GM19463 (cell line): ENCODE results near the gene SHANK2.

Experiments
- ATAC-seq: cut with Tn5 transposase; IDR thresholded peaks from one replicate; pipeline ENCODE4 v1.9.1; 2021; ENCODE audit warnings: mild to moderate bottlenecking, moderate library complexity; ENCODE audit not compliant: unreplicated experiment

Gene SHANK2

DNA sequence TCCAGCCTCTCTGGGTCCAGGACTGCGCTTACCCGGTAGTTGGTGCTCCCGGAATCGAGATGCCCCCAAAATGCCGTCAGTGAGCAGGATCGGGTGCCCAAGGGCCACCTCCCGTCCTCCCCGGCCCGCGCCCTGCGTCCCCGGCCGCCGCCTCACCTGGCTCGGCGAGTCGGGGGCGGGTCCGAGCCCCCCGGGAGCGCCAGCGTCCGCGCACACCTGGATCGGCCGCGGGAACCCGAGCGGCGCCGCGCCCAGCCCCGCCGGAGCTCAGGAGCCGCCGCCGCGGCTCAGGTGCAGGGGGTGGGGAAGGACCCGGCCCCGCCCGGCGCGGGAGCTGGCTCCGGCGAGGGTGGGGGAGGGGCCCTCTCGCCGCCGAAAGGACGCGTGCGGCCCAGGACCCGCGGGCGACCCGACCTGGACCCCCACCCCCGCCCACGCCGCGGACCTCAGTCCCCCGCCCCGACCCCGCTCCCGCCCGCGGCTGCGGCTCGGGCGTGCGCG is at the start of gene SHANK2:
Gene SHANK2 (minus strand): TSS at position 309 of the 501 bp plus-strand sequence. CDS start 105,251 bp downstream, outside the sequence.
- no peak for ATAC-seq

GRCh38 chr11:71301858-71302533 is 49.6 kb upstream of the SHANK2 start:
- no peak for ATAC-seq

DNA sequence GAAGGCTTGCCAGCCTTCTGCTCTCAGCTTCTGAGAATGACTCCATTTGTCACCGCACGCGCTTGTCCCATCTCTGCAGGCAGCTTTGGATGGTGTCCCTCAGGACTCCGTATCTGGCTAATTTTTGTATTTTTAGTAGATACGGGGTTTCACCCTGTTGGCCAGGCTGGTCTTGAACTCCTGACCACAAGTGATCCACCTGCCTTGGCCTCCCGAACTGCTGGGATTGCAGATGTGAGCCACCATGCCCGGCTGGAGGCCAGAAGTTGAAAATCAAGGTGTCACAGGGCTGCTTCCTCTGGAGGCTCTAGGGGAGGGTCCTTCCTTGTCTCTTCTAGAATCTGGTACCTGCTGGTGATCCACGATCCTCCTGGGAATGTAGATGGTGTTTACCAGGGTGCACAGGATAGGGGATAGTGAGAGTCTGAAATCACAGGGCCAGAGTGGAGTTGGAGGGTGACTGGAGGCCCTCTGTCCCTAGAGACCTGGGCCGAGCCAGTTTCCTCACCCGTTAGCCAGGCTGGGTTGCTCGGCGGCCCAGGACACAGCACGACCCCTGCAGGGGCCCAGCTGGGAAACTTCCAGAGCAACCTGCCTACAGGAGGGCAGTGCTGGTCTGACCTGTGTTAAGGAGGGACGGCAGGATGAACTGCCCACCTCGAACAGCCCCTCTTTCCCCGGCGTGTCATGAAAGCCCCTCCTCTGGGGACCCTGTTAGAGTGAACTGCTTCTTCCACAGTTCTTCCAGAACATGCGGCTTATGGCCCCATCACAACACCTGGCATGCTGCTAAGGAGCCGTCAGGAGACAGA is 48.9 kb upstream of the SHANK2 start:
- no peak for ATAC-seq

DNA sequence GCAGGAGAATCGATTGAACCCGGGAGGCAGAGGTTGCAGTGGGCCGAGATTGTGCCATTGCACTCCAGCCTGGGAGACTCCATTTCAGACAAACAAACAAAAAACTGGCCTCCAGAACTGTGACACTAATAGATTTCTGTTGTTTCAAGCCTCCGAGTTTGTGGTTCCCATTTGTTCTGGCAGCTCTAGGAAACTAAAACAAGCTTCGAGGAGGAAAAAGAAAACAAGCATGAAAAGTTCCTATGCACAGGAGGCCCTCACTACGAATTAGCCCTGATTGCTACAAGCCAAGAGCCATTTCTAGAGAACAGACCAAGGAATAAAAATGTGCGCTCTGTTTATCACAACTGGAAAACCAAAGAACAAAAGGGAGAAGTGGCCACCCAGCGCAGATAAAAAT is 47.8 kb upstream of the SHANK2 start:
- ATAC-seq: no peak

- no peak for ATAC-seq
Observed at GRCh38 chr11:71298761-71299181, 46.4 kb upstream of the SHANK2 start.

GRCh38 chr11:71298016-71298550 is 45.7 kb upstream of the SHANK2 start:
- ATAC-seq: no peak

DNA sequence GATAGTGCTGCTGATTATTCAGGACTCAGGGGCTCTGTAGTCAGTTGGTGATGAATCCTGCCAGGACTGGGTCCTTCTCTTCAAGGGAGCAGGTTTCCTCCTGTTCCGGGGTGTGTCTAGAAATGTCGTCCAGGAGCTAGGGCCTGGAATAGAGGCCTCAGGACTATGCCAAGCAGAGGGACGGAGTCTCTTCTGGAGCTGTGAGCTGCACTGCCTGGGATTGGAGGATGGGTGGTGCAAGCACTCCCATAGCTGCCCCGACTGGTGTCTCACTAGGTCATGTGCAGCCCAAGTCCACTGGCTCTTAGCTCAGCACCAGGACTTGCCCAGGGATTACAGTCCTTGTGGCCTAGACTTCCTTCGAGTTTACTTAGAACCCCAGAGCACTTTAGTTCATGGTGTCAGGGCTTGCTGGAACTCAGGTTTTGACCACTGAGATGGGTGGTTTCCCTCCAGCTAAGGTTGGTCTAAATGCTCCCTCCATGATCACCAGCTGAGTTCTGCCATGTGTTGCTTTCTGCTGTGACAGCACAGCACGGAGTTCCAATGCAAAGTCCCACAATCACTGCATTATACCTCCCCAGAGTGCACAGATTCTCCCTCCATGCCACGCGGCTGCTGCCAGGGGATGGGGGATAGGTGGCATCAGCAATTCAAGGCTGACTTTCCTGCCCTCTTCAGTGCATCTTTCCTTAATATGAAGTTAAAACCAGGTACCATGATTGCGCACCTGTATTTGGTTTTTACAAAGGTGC is 42.6 kb upstream of the SHANK2 start:
- no peak for ATAC-seq

GRCh38 chr11:71293961-71294782 is 41.8 kb upstream of the SHANK2 start:
- no peak for ATAC-seq

DNA sequence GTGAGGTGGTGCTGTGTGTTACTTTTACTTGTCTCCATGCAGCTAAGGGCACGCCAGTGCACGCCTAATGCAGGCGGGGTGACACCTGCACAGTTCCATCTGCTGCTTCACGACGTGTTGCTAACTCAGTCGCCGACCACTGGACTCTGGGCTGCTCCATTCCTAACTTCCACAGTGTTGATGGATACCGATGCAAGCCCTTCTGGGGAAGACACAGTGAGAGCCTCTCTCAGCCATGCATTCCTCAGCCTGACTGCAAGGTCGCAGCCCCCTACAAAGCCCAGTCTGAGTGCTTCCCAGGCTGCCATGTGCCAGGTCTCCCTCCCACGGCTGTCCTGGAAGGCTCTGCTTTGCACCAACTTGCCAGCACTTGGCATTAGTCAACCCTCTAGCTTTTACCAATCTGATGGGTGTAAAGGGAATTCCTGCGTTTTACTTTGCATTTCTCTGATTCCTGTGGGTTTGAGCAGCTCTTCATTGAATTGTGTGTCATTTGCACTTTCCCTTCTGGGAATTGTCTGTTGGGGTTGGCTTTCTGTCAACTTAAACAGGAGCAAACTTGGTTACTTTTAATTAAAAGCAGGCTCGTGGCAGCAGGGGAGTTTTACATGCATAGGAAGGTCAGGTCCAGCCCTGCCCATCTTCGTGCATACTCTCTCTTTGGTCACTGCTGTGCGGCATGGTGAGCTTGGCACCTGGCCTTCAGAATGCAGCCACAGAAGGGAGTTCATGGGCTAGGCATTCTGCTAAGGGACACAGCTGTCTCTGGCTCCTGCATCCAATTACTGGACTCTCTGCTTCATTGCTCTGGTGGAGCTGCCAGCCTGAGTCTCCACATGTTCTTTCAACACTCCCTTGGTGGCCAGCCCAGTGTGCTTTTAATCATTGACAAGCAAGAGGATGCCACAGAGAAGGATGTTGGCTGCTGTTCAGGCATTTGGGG is 34.6 kb upstream of the SHANK2 start:
- no peak for ATAC-seq

GRCh38 chr11:71285111-71285510 is 32.7 kb upstream of the SHANK2 start:
- ATAC-seq: no peak

GRCh38 chr11:71284525-71285092 is 32.2 kb upstream of the SHANK2 start:
- no peak for ATAC-seq

DNA sequence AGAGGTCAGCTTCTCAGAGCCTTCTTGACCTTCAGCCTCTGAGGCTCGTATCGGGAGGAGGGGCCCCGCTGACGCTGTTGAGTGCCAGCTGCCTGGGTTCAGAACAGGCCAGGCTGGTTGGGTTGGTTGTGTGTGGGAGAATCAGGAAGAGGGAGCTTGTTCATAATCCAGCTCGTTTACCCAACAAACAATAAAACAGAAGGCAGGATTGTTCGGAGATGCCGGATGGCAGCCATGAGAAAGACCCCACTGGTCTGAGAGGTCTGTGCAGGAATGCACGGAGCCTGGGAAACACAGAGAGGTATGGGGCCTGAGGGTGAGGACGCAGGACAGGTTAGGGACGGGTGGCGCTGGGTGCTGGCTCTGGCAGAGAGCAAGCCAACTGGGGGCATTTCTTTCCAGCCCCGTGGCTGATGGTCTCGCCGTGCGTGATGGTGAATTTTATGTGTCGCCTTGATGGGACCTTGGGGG is 31.6 kb upstream of the SHANK2 start:
- ATAC-seq: no peak

DNA sequence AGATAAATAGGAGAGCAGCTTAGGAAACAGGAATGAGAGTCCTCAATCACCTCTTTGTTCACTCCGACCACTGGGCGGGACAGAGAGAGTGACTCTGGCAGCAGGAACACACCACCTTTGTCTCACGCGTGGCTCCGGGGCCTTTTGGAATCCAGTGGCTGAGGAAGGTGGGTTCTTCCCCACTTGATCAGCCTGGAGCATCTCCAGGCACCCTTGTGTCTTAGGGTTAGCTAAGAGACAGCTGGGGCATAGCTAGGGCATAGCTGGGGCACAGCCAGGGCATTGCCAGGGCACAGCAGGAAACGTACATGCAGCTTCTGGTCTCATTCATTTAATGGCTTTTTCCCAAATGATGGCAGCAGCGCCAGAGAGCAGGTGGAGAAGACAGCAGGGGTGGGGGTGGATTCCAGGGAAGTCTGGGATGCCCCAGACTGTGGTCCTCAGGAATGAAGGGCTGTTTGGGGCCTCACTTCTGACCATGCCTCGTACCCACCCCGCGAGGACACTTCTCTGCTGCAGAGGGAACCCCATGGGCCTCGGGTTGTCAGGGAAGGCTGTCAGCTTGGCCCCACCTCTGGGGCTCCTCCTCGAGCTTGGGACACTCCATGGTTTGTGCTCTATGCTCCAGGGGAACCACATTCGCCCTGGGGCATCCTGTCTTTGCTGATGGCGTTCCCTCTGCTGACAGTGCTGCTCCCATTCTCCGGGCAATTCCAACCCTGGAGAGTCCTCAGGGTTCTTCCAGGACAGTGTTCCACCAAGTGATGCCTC is 30.4 kb upstream of the SHANK2 start:
- ATAC-seq: no peak

DNA sequence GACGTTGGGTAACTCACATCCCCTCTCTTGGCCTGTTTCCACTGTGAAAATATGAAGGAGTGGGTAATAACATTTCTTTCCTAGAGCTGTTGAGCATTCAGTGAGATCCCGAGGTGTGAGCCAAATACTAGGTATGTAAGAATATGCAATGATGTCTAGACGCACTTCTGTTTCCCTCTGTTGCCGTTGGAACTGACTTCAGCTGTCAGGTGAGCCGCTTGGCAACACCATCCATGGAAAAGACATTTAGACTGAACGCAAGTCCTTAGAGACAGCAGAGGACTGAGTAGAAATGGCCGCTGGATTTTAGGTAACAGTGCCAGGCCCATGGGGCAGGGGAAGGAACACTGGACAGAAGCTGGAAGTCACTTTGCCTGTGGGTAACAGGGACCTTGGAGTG is 29.5 kb upstream of the SHANK2 start:
- ATAC-seq: no peak

GRCh38 chr11:71281204-71281603 is 28.8 kb upstream of the SHANK2 start:
- ATAC-seq: no peak

DNA sequence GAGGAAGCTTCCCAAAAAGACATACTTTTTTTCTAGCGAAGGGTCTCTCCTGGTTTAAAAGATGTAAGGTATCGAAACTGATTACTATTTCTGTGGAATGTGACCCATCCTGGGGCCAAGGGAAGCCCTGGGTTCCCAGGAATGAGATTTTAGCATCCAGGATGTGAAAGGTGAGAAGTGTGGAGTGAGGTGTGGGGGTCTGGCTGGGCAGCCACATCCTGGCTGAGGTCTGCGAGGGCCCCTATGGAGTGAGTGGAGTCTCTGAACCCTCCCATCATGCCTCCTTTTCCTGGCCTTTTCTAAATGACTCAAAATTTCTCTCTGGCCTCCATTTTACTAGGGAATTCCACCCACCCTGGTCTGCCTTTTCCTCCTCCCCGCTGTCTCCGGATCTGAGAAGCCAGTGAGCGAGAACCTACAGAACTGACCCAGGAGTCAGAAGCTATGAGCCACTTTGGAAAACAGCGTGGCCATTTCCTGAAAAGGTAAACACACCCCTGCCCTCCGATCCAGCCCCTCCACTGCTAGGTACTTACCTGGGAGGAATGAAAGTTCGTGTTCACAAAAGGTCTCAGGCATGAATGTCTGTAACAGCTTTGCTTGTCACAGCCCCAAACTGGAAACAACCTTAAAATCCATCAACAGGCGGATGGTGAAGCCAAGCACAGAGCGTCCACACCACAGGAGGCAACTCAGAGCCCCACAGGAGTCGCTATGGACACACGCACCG is 27.7 kb upstream of the SHANK2 start:
- ATAC-seq: no peak

DNA sequence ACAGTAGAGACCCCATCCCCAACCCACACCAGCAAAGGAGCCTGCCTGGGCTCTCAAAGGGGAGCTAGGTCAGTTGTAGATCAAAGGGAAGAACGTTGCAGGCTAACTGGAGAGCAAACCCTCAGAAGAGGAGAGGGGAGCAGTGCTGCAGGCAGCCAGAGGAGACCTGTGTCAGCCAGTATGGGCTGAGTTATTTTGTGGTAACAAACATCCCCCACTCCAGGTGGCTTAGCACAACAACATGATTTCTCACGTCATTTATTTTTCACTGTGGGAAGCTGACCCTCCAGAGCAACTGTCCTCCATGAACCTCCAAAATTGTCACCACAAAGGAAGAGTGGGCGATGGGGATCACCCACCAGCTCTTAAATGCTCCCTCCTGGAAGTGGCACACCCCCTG is 19.8 kb upstream of the SHANK2 start:
- ATAC-seq: no peak
